Smooth muscle cell (in vitro differentiated cells): ENCODE results near the gene SLC5A6. TPM values are rescaled to one million over a fixed set of nuclear protein-coding genes. Genes with fewer than 3 reads are reported as not detected.
"Not testable (repeated sequence)": the region's sequence is repeated elsewhere in the genome, so short reads cannot be mapped to it uniquely, and the experiment has no call there.

Source experiments
- DNase-seq: peaks from one replicate; lab custom pipeline; 2025; ENCODE audit not compliant: unreplicated experiment; lab: John Stamatoyannopoulos, UW
- H2AFZ ChIP-seq: fragments of 200-600 bp; sonication (generic); 2 replicates; pipeline ENCODE4 v1.6.0; 2016; ENCODE audit warnings: antibody characterized with exemption, low read depth, mild to moderate bottlenecking
- H3F3A ChIP-seq: fragments of 200-600 bp; sonication (generic); 2 replicates; pipeline ENCODE4 v1.6.0; 2017; ENCODE audit warnings: antibody characterized with exemption, low read depth
- H3K27ac ChIP-seq: fragments of 200-600 bp; sonication (generic); 2 replicates; pipeline ENCODE4 v1.5.1; 2016; ENCODE audit warnings: low read depth, mild to moderate bottlenecking
- H3K27me3 ChIP-seq: fragments of 200-600 bp; sonication (generic); 2 replicates; pipeline ENCODE4 v1.6.1; 2016; ENCODE audit warnings: low read depth, mild to moderate bottlenecking
- H3K36me3 ChIP-seq: fragments of 200-600 bp; sonication (generic); 2 replicates; pipeline ENCODE4 v1.5.1; 2016; ENCODE audit warnings: low read depth
- H3K4me1 ChIP-seq: fragments of 200-600 bp; sonication (generic); 2 replicates; pipeline ENCODE4 v1.5.1; 2016; ENCODE audit warnings: low read depth
- H3K4me2 ChIP-seq: fragments of 200-600 bp; sonication (generic); 2 replicates; pipeline ENCODE4 v1.6.0; 2016; ENCODE audit warnings: mild to moderate bottlenecking
- H3K4me3 ChIP-seq: fragments of 200-600 bp; sonication (generic); 2 replicates; pipeline ENCODE4 v1.5.1; 2016; ENCODE audit warnings: mild to moderate bottlenecking
- H3K79me2 ChIP-seq: fragments of 200-600 bp; sonication (generic); 2 replicates; pipeline ENCODE4 v1.6.0; 2016; ENCODE audit warnings: low read depth, mild to moderate bottlenecking
- H3K9ac ChIP-seq: fragments of 200-600 bp; sonication (generic); 2 replicates; pipeline ENCODE4 v1.6.0; 2016; ENCODE audit warnings: low read depth
- H3K9me3 ChIP-seq: fragments of 200-600 bp; sonication (generic); replicated peaks from 2 replicates; pipeline ENCODE4 v1.5.1; 2016; ENCODE audit warnings: low read depth
- H4K20me1 ChIP-seq: fragments of 200-600 bp; sonication (generic); 2 replicates; pipeline ENCODE4 v1.6.0; 2016; ENCODE audit warnings: low read depth
- CTCF ChIP-seq: fragments of 200-600 bp; sonication (generic); IDR thresholded peaks from 2 replicates; pipeline ENCODE4 v1.5.1; 2017; ENCODE audit warnings: borderline replicate concordance, mild to moderate bottlenecking, antibody characterized with exemption; ENCODE audit not compliant: insufficient read depth, poor library complexity, severe bottlenecking
- WGBS: methylation state at CpG from one replicate; pipeline ENCODE4 v1.1.7; 2016; ENCODE audit warnings: low lambda C conversion rate; 5-methylcytosine and 5-hydroxymethylcytosine counted together
- polyA plus RNA-seq: library from polyadenylated mRNA; unstranded; fragments of >200 nt; fragmentation: Nextera tagmentation; extraction: Ambion mirVana; gene quantifications from 2 replicates; pipeline ENCODE4 v1.2.1, GENCODE V29; 2016
- total RNA-seq: library from RNA; depleted of rRNA; stranded (reverse); fragments of >200 nt; gene quantifications from 2 replicates; pipeline ENCODE4 v1.2.3, GENCODE V29; 2014

The SLC5A6 gene
- total and polyA plus RNA-seq, 2 experiments from 2014 or later = 25.7 to 32.3 TPM

GRCh38 chr2:27198627-27199026 is 13.4 kb downstream of the SLC5A6 start:
- no peaks in the 10 kb centered on the region for H4K20me1 ChIP-seq
- no peak for TF ChIP-seq CTCF
- no peaks in the 10 kb centered on the region for H3K27me3 ChIP-seq
- H3K4me1 ChIP-seq = no peaks in the 10 kb centered on the region
- DNase-seq = no peak
- H3K9me3 ChIP-seq = no peaks in the 10 kb centered on the region
- H3F3A ChIP-seq = no peaks in the 10 kb centered on the region
- H3K36me3 ChIP-seq = no peaks in the 10 kb centered on the region
- H3K4me3 ChIP-seq = no peak overlapping the region
- H3K4me2 ChIP-seq = no peak overlapping the region
- H3K27ac ChIP-seq = no peak overlapping the region
- H2AFZ ChIP-seq = no peak overlapping the region
- no peaks in the 10 kb centered on the region for H3K79me2 ChIP-seq
- no peak overlapping the region for H3K9ac ChIP-seq
- WGBS = 91% methylated on average over 2 of the region's 2 CpGs

- WGBS = 83% methylated on average over 3 of the region's 3 CpGs
- not testable (repeated sequence) for H3K4me3 ChIP-seq, H3K27me3 ChIP-seq, H3K79me2 ChIP-seq, H3K27ac ChIP-seq, DNase-seq, H4K20me1 ChIP-seq, H3F3A ChIP-seq, H3K4me1 ChIP-seq, H3K4me2 ChIP-seq, H3K9ac ChIP-seq, H3K9me3 ChIP-seq, H2AFZ ChIP-seq, H3K36me3 ChIP-seq
These were observed 14.0 kb downstream of the SLC5A6 start for GRCh38 chr2:27198068-27198467.

- not testable (repeated sequence) for H3K27me3 ChIP-seq, H3F3A ChIP-seq, H3K9ac ChIP-seq, H3K27ac ChIP-seq, H3K36me3 ChIP-seq, H3K9me3 ChIP-seq, H3K4me3 ChIP-seq, H3K4me2 ChIP-seq, H4K20me1 ChIP-seq, DNase-seq, H3K79me2 ChIP-seq, H2AFZ ChIP-seq, H3K4me1 ChIP-seq
- 94% methylated on average over 3 of the region's 3 CpGs for WGBS
These were observed 16.3 kb downstream of the SLC5A6 start for GRCh38 chr2:27195799-27196198.

- no peaks in the 10 kb centered on the region for H3K36me3 ChIP-seq
- no peaks in the 10 kb centered on the region for H4K20me1 ChIP-seq
- H3K4me1 ChIP-seq = no peaks in the 10 kb centered on the region
- H3K9me3 ChIP-seq = no peaks in the 10 kb centered on the region
- 92% methylated on average over 17 of the region's 17 CpGs for WGBS
- no peak overlapping the region for H2AFZ ChIP-seq
- no peak overlapping the region for H3K4me2 ChIP-seq
- no peaks in the 10 kb centered on the region for H3K79me2 ChIP-seq
- DNase-seq = no peak
- TF ChIP-seq CTCF = no peak
- H3K27ac ChIP-seq = no peak overlapping the region
- H3K4me3 ChIP-seq = no peak overlapping the region
- no peaks in the 10 kb centered on the region for H3K27me3 ChIP-seq
- H3K9ac ChIP-seq = no peak overlapping the region
- no peaks in the 10 kb centered on the region for H3F3A ChIP-seq
These were observed 17.3 kb downstream of the SLC5A6 start for GRCh38 chr2:27194538-27195354.
